GM12878 (cell line): ENCODE data around the gene TRIM22. TPM values are rescaled to one million over a fixed set of nuclear protein-coding genes. Genes with fewer than 3 reads are reported as not detected.
A peak's percentile ranks its signal among the peaks of the same experiment; 100 is the strongest.

Experiments
- ATAC-seq: fragments of 200-7000 bp; cut with Tn5 transposase; 3 replicates; pipeline ENCODE4 v1.9.1; 2020; ENCODE audit warnings: mild to moderate bottlenecking, moderate library complexity
- BruUV-seq: library from RNA; stranded (reverse); fragments of 400-500 nt; replicated peaks from 2 replicates; lab custom pipeline; 2021; lab: Mats Ljungman, UMichigan
- CTCF ChIA-PET: fragments of 300-600 bp; sonication (Branson Sonifier 250); formaldehyde crosslinking; extraction: SDS; loops from one replicate; lab custom pipeline; 2021; ENCODE audit warnings: inconsistent platforms; lab: Yijun Ruan, JAX
- POLR2A ChIA-PET: fragments of 350-600 bp; formaldehyde crosslinking; extraction: SDS; loops from one replicate; lab custom pipeline; 2021; ENCODE audit warnings: inconsistent platforms; lab: Charles Lee
- RAD21 ChIA-PET: fragments of 300-600 bp; sonication (Branson Sonifier 250); formaldehyde crosslinking; loops from one replicate; lab custom pipeline; 2023; ENCODE audit warnings: antibody characterized with exemption; ENCODE audit not compliant: unreplicated experiment; lab: Charles Lee
- SMC1A ChIA-PET: fragments of 300-600 bp; sonication (Branson Sonifier 250); formaldehyde crosslinking; loops from one replicate; lab custom pipeline; 2023; ENCODE audit not compliant: unreplicated experiment, uncharacterized antibody; lab: Charles Lee
- DNase-seq: peaks from one replicate; pipeline ENCODE4 v3.0.0-alpha.2; 2011; ENCODE audit warnings: low read depth, low spot score
- FAIRE-seq: peaks from 3 replicates; lab custom pipeline; 2011; peaks lifted over from hg19 to GRCh38; lab: Jason Lieb, UNC
- H2AFZ ChIP-seq: 2 replicates; pipeline ENCODE4 v1.6.0; 2011; ENCODE audit warnings: low read depth, low read length, control low read depth; ENCODE audit not compliant: control insufficient read depth
- H3K27ac ChIP-seq: 2 replicates; pipeline ENCODE4 v1.5.1; 2011; ENCODE audit warnings: control low read depth; ENCODE audit not compliant: control insufficient read depth, insufficient read depth
- H3K27me3 ChIP-seq, 2 experiments: replicated peaks in 1 of 2; 2 replicates each; pipeline versions ENCODE4 v1.6.0 to v1.6.1; 2011; ENCODE audit warnings: low read length in 1 of 2; ENCODE audit not compliant: control insufficient read depth in 2 of 2, insufficient read depth in 2 of 2
- H3K36me3 ChIP-seq, 2 experiments: 2 replicates each; pipeline ENCODE4 v1.5.1; 2011; ENCODE audit warnings: low read length in 1 of 2; ENCODE audit not compliant: control insufficient read depth in 2 of 2, insufficient read depth in 2 of 2
- H3K4me1 ChIP-seq: 2 replicates; pipeline ENCODE4 v1.6.1; 2011; ENCODE audit warnings: mild to moderate bottlenecking, low read length, moderate library complexity, mixed read lengths; ENCODE audit not compliant: control insufficient read depth, insufficient read depth
- H3K4me2 ChIP-seq: 2 replicates; pipeline ENCODE4 v1.6.0; 2011; ENCODE audit warnings: control low read depth; ENCODE audit not compliant: control insufficient read depth, insufficient read depth
- H3K4me3 ChIP-seq: fragments of 200-600 bp; sonication (generic); 2 replicates; pipeline ENCODE4 v1.5.1; 2016
- H3K79me2 ChIP-seq: 2 replicates; pipeline ENCODE4 v1.6.0; 2011; ENCODE audit warnings: low read length; ENCODE audit not compliant: control insufficient read depth, insufficient read depth
- H3K9ac ChIP-seq: 2 replicates; pipeline ENCODE4 v1.8.0; 2011; ENCODE audit warnings: low read length, control low read depth, mixed read lengths; ENCODE audit not compliant: control insufficient read depth, insufficient read depth
- H3K9me3 ChIP-seq: replicated peaks from 3 replicates; pipeline ENCODE4 v1.5.1; 2011; ENCODE audit warnings: mild to moderate bottlenecking, low read length; ENCODE audit not compliant: control insufficient read depth, insufficient read depth
- H4K20me1 ChIP-seq: 2 replicates; pipeline ENCODE4 v1.6.0; 2011; ENCODE audit not compliant: control insufficient read depth, insufficient read depth
- BCL11A ChIP-seq: IDR thresholded peaks from 2 replicates; pipeline ENCODE4 v1.6.1; 2011; ENCODE audit warnings: low read depth, low read length
- E2F4 ChIP-seq: IDR thresholded peaks from 2 replicates; pipeline ENCODE4 v1.6.1; 2012; ENCODE audit warnings: low read depth, low read length, improper control_type of control experiment
- EED ChIP-seq: sonication (generic); IDR thresholded peaks from 2 replicates; pipeline ENCODE4 v1.6.1; 2016; ENCODE audit warnings: antibody characterized with exemption, low read depth
- IRF4 ChIP-seq: IDR thresholded peaks from 2 replicates; pipeline ENCODE4 v1.6.1; 2011; ENCODE audit warnings: low read depth, low read length
- MEF2A ChIP-seq: IDR thresholded peaks from 2 replicates; pipeline ENCODE4 v1.6.1; 2011; ENCODE audit warnings: low read depth, mild to moderate bottlenecking, low read length, moderate library complexity; ENCODE audit not compliant: insufficient read depth
- SUZ12 ChIP-seq: fragments of 200-600 bp; sonication (generic); IDR thresholded peaks from one replicate; pipeline ENCODE4 v1.6.1; 2018; ENCODE audit warnings: antibody characterized with exemption, mild to moderate bottlenecking; ENCODE audit not compliant: unreplicated experiment
- TAF1 ChIP-seq: IDR thresholded peaks from 2 replicates; pipeline ENCODE4 v1.6.1; 2011; ENCODE audit warnings: mild to moderate bottlenecking, low read depth, low read length, borderline replicate concordance
- WGBS: methylation state at CpG from one replicate; pipeline ENCODE4 v1.1.6; 2016; ENCODE audit warnings: low lambda C conversion rate; ENCODE audit not compliant: insufficient replicate concordance, insufficient coverage; ENCODE audit errors: missing lambda C conversion rate; 5-methylcytosine and 5-hydroxymethylcytosine counted together
- in situ Hi-C: fragments of 300-500 bp; cut with MboI; formaldehyde crosslinking; loops from 9 replicates; pipeline ENCODE4 v1.14.3; 2018; ENCODE audit warnings: mixed read lengths
- intact Hi-C: fragments of 100-400 bp; cut with micrococcal nuclease; formaldehyde crosslinking; loops from one replicate; pipeline ENCODE4 v1.14.2; 2022; ENCODE audit not compliant: unreplicated experiment
- polyA plus RNA-seq, 11 experiments: library from polyadenylated mRNA; depleted of rRNA in 4 of 11; unstranded in 6 of 11; stranded (reverse) in 5 of 11; fragments of >200 nt; fragmentation: Nextera tagmentation in 4 of 11; fragmentation: Illumina TruSeq in 1 of 11; extraction: Ambion mirVana in 4 of 11; extraction: Trizol in 1 of 11; gene quantifications; 1 replicate in 1 of 11; 2 replicates in 10 of 11; pipeline versions ENCODE4 v1.2.1 to v1.2.3, GENCODE V29; 2011 to 2016; ENCODE audit warnings: inconsistent platforms in 2 of 11, missing spikeins in 2 of 11, low read depth in 1 of 11
- total RNA-seq, 4 experiments: library from RNA; depleted of rRNA in 3 of 4; stranded (reverse); fragments of >200 nt in 3 of 4; fragmentation: Illumina TruSeq in 1 of 4; extraction: Trizol in 1 of 4; gene quantifications; 2 replicates each; pipeline versions ENCODE4 v1.2.1 to v1.2.3, GENCODE V29; 2013 to 2021

TRIM22 gene
- total and polyA plus RNA-seq, 10 of the 15 experiments (the other 5 are each of a cell fraction or from before 2014, with no cell fraction given), result 116 to 485 (median 204) TPM

GRCh38 chr11:5674391-5674790 is 15.2 kb upstream of the TRIM22 start:
- no peaks in the 10 kb centered on the region for H3K27me3 ChIP-seq
- intact Hi-C loops, result no loop called here

More at GRCh38 chr11:5674391-5674790, 15.2 kb upstream of the TRIM22 start:
- TF ChIP-seq TAF1, result no peak
- no peak for TF ChIP-seq MEF2A
- no peak for TF ChIP-seq IRF4
- no peak for TF ChIP-seq E2F4
- no peak for TF ChIP-seq BCL11A
- TF ChIP-seq SUZ12, result no peak
- no peak for TF ChIP-seq EED
- TF ChIP-seq, all 136 proteins: peak for 0
- Histone ChIP-seq H3K9ac (no peak overlapping the region), H2AFZ (no peak overlapping the region), H3K4me2 (no peak overlapping the region), H4K20me1 (no peaks in the 10 kb centered on the region), H3K36me3 (peaks cover 0 to 29% of the 10 kb centered on the region in 2 experiments), H3K27ac (no peak overlapping the region), H3K9me3 (peaks cover 14% of the 10 kb centered on the region; the same call in 1 of the 3 replicates), H3K4me3 (no peak overlapping the region), H3K79me2 (peaks cover 3% of the 10 kb centered on the region), H3K4me1 (no peaks in the 10 kb centered on the region)
- BruUV-seq, result no TSS peak
- ChIA-PET POLR2A (no interaction called here), CTCF (interaction anchor here (0.8 kb wide), 1 partner anchor 10 kb away, joined by 4 read pairs; the partner anchor contains the start of gene TRIM5), RAD21 (interaction anchor here (1.4 kb wide), 1 partner anchor 10 kb away, joined by 5 read pairs; the partner anchor contains the start of gene TRIM5), SMC1A (interaction anchor here (0.7 to 0.9 kb wide), 2 partner anchors 51 to 52 kb away, joined by 3 read pairs; no protein-coding TSS in a partner anchor)
- no peak for FAIRE-seq
- in situ Hi-C loops, result no loop called here
- ATAC-seq, result peak; percentile 23; the same call in 1 of the 3 replicates
- no peak for DNase-seq
- WGBS, result 96% methylated on average over 4 of the region's 4 CpGs
